ENCODE data around the gene MADCAM1.

The MADCAM1 gene

DNA sequence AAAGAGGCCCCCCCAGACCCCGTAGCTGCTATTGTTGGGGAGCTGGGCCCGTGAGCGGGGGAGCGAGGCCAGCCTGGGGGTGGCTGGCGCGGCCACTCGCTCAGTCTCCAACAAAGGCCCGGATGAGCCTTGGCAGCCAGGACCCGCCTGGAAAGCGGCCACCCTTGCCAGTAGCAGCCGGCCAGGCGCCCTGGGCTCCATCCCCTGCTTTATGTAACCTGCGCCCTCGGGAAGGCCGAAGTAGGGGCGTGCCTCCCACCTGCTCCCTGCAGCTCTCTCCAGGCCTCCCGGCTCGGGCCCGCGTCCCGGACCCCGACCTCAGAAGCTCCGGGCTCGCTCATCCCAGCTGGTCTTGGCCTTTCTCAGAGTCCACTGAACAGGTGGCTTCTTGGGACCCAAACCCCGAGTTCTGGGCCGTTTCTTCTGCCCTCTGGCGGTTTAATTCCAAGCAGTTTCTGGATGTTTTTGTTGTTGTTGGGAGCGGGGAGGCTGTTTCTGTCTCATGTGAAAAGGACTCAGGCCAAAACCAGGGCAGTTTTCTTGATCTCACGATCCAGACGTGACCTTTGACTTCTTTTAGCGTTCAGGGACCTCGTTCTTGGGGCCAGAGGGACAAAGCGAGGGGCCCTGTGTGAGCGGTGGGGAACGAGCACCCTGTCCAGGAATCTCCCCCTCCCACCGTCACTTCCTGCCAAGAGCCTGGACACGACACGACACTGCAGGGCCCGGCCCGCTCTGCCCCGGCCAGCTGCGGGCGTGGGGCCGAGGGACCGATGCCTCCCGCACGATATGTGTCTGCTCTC is 36.5 kb downstream of the MADCAM1 start:
- DNase-seq (ENCODE audit: low read depth in 2 of 2): no peak

DNA sequence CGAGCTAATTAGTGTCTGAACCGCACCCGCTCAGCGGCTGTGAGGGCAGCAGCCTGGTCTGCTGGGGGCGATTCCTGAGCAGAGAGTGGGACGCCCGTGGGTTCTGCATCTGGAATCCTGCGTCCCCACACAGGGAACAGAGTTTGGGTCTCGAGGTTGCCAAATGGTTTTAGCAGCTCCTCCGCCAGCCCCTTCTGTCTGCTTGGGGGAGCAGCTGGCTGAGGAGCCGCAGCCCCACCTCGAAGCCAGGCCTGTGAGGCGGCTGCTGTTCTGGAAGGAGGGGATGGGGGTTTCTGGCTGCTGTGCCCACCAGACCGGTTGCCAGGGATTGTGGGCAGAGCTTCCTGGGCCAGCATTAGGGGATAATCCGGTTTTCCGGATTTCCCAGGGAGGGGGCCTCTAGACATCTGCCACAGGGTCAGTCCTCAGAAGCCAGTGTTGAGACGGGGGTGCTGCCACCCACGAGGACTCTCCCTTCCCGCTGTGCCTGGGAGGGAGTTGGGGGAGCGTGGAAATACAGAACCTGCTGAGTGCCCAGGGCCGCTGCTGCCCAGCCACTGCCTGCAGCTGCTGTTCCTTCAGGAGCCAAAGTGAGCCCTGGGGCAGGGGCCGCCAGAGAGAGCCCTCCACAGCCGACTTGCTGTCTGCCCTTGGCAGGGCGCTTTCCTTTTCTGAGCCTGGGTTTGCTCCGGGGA is 37.2 kb downstream of the MADCAM1 start:
- no peak for DNase-seq (ENCODE audit: low read depth in 2 of 2)

GRCh38 chr19:534088-534487 is 37.8 kb downstream of the MADCAM1 start:
- DNase-seq (ENCODE audit: low read depth in 2 of 2): no peak

- no peak for DNase-seq (ENCODE audit: low read depth in 2 of 2)
Observed at GRCh38 chr19:535017-535835, 38.9 kb downstream of the MADCAM1 start.

DNA sequence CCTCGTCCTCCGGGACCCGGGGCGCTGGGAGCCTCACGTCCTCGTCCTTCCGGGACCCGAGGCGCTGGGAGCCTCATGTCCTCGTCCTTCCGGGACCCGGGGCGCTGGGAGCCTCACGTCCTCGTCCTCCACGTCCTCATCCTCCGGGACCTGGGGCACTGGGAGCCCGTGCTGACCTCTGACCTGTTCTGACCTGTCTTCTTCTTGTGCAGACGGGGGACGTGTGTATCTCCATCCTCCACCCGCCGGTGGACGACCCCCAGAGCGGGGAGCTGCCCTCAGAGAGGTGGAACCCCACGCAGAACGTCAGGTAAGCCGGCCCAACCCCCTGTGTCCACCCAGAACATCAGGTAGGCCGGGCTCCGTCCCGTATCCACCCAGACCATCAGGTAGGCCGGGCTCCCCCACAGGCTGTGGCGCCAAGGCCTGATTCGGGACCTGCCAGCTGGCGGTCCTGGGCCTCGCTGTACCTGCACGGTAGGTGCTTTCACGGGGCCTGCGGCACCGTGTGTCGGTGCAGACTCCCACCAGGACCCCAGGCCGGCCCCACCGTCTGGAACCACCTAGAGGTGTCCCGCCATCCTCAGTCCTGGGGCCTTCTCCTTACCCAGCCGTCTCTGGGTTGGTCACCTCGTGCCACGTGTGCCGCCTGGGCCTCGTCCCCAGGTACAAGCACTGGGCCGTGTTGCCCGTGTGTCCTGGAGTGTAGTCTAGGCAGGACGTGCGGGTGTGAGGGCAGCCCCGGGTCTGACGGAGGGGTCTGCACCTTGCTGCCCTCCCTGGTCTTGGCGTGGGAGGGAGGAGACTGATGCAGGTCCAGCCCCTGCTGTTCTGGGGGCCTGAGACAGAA is 40.0 kb downstream of the MADCAM1 start:
- no peak for DNase-seq (ENCODE audit: low read depth in 2 of 2)

- DNase-seq (ENCODE audit: low read depth in 2 of 2): no peak
Observed at GRCh38 chr19:536881-537404, 40.7 kb downstream of the MADCAM1 start.

- DNase-seq (ENCODE audit: low read depth in 2 of 2): no peak
Observed at GRCh38 chr19:538641-539428, 42.5 kb downstream of the MADCAM1 start.

DNA sequence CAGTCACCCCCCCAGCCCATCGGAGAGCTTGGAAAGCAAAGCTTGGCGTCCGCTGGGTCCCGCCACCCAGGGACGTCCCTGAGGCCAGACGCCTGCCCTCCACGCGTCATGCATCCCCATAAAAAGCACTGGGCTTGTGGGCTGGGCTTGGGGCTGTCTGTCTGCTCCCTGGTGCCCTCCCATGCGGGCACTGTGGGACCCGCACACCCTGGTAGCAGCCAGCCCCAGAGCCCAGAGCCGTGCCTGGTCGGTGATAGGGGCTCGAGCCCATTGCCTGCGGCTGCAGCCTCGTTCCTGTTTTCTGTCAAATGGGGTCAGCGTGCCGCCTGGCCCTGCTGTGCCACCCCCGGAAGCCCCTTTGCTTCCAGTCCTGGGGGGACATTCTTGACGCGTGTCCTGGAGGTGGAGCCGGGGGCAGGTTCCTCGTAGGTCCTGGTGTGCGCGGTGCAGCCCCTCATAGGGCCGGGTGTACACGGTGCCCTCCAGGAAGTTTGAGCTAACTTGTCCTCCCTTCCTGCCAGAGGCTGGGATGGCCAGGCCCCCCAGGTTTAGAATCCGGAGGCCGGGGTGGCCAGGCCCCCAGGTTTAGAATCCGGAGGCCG is 43.2 kb downstream of the MADCAM1 start:
- DNase-seq (ENCODE audit: low read depth in 2 of 2): no peak

DNA sequence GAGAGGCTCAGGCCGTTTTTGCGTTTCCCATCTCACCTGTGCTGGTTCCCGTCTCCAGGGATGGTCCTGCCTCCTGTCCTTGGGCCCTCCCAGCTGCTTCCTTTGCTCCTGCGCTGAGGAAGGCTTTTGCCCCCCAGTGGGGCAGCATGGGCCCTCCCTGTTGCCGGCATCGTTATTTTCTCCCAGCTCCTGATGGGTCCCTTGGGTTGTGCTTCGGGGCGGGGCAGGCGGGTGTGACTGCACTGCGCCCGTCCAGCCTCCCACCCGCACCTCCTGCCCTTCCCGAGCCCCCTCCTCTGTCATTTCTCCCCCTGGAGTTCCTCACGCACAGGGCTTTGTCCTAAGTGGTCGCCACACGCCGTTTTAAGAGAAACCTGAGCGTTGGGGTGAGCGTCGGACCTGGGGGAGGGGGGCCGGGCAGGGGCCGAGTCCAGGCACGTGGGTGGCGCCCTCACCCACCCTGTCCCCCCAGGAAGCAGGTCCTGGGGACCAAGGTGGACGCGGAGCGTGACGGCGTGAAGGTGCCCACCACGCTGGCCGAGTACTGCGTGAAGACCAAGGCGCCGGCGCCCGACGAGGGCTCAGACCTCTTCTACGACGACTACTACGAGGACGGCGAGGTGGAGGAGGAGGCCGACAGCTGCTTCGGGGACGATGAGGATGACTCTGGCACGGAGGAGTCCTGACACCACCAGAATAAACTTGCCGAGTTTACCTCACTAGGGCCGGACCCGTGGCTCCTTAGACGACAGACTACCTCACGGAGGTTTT is 44.8 kb downstream of the MADCAM1 start:
- no peak for DNase-seq (ENCODE audit: low read depth in 2 of 2)

GRCh38 chr19:541699-542098 is 45.4 kb downstream of the MADCAM1 start:
- DNase-seq (ENCODE audit: low read depth in 2 of 2): no peak

DNA sequence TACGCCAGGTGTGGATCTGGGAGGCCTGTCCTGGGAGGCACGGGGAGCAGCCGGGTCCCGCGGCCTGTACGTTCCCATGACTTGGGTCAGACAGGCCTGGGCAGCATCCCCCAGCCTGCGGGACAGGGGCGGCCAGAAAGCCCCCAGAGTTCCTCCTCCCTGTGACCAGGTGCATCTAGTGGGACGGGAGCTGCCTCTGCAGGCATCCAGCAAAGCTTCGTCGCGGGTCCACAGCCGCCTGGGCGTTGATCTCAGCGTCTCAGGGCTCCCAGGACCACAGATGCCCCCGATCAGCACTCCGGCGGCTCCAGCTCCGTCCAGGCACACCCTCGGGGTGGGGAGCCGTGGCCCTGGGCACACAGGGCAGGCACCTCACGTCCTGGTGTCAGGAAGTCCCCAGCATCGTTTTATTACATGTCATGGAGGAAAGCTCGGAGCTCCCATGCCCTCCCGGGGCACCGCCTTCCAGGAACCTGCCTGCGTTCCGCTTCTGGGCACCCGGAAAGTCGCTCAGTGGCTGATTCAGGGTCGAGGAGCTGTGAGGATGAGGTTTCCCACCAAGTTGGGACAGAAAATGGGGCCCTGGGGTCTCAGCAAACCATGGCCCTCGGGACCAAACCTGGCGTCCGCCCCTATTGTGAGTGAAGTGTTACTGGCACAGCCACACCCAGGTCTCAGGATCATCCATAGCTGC is 46.0 kb downstream of the MADCAM1 start:
- DNase-seq (ENCODE audit: low read depth in 2 of 2): no peak

DNA sequence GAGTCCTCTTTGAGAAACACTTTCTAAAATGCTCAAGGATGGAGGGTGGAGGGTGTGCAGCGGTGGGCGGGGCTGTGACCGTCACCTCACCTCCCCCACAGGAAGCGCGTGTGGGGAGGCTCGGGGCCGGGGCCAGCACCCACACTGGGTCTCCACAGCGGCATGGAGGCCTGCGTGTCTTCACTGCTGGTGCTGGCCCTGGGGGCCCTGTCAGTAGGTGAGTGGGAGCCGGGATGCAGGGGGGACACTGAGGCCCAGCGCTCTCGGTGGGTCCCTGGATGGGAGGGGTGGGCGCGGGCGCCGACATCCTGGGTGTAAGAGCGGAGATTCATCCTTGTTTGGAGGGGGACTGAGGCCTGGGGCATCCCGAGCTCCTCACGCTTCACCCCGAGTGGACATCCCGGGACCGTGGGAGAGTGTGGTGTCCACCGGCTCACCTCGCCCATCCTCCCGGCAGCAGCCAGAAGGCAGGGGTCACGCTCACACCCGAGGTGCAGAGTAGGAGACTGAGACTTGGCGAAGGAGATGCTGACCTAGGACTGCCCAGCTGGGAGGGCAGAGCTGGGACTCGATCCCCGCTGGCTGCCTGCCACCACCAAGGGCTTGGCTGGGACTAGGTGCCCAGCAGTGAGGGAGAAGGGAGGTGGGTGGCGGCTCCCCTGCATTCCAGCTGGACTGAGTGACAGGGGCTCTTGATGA is 47.8 kb downstream of the MADCAM1 start, which contains the start of gene GZMM:
TSS of gene GZMM (plus strand) at position 144 of the 699 bp plus-strand sequence. CDS start at position 163, 19 bp downstream.
- DNase-seq (ENCODE audit: low read depth in 2 of 2): peak; percentile 56 to 67

DNA sequence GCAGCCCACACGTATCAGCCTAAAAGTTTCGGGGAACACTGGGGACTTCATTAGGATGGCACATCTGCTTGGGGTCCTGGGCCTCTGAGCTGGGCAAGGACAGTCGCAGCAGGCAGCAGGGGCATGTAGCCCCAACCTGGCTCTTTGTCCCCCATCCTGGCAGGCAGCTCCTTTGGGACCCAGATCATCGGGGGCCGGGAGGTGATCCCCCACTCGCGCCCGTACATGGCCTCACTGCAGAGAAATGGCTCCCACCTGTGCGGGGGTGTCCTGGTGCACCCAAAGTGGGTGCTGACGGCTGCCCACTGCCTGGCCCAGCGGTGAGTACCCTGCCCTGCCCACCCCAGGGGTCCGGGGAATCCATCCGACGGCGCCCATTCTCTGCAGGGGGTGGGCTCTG is 50.8 kb downstream of the MADCAM1 start:
- no peak for DNase-seq (ENCODE audit: low read depth in 2 of 2)

DNA sequence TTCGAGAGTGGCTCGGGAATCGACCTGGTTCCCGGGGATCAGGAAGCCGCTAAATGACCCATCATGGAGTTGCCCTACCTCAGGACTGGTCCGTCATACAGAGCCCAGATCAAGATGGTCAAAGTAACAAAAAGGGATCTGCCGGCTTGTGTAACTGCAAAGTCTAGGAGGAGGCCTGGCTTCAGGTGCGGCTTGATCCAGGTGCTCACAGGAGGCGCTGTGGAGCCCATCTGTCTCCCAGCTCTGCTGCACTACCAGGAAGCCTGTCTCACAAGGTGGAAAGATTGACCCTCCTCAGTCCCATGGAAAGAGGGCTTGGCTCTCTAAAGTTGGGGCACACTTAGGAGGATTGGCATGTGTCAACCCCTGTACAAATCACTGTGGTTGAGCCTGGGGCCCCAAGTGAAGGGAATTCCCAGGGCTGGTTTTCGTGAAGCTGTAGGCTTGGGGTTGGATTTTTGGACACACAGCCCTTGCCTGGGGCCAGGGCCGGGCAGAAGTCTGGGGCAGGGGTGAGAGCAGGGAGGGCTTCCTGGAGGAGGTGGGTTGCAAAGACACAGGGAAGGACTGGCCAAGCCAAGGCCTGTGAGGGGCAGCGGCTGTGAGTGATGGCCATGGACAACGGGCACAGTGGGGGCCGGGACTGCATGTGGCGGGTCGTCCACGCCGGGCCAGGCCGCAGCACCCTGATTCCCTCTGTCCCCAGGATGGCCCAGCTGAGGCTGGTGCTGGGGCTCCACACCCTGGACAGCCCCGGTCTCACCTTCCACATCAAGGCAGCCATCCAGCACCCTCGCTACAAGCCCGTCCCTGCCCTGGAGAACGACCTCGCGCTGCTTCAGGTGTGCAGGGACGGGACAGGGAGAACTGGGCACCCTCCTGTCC is 51.8 kb downstream of the MADCAM1 start:
- no peak for DNase-seq (ENCODE audit: low read depth in 2 of 2)

DNA sequence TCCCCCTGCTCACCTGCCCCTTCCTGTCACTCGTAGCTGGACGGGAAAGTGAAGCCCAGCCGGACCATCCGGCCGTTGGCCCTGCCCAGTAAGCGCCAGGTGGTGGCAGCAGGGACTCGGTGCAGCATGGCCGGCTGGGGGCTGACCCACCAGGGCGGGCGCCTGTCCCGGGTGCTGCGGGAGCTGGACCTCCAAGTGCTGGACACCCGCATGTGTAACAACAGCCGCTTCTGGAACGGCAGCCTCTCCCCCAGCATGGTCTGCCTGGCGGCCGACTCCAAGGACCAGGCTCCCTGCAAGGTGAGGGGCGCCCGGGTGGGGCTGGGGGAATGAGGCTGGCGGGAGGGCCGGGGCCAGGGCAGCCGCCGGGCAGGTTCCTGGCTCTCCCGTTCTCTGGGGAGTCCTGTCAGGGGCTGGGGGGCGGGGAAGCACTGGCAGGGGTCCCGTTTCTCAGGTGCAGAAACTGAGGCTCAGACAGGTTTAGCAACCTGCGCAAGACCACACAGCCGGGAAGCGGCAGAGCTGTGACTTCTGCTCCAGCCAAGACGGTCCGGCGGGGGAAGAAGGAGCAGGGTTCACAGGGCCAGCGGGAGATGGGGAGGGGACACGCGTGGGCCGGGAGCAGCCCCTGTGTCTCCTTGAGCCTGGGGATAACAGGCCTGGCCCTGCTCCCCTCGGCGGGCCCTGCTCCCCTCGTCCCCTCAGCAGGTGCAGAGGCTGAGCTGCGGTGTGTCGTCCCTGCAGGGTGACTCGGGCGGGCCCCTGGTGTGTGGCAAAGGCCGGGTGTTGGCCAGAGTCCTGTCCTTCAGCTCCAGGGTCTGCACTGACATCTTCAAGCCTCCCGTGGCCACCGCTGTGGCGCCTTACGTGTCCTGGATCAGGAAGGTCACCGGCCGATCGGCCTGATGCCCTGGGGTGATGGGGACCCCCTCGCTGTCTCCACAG is 52.9 kb downstream of the MADCAM1 start:
- DNase-seq (ENCODE audit: low read depth in 2 of 2): no peak

- no peak for DNase-seq (ENCODE audit: low read depth in 2 of 2)
Observed at GRCh38 chr19:554817-555216, 58.5 kb downstream of the MADCAM1 start.
